ENCODE measurements around the gene CARMIL1.

The CARMIL1 gene

GRCh38 chr6:25404091-25404490 is 124.9 kb downstream of the CARMIL1 start:
- H3K4me3 ChIP-seq (ENCODE audit: low read depth, low read length): no peak overlapping the region
- TF ChIP-seq CTCF (IDR thresholded peaks at IDR 0.05; ENCODE audit: low read depth, low read length): no peak

GRCh38 chr6:25404693-25405169 is 125.6 kb downstream of the CARMIL1 start:
- no peak overlapping the region for H3K4me3 ChIP-seq (ENCODE audit: low read depth, low read length)
- TF ChIP-seq CTCF (IDR thresholded peaks at IDR 0.05; ENCODE audit: low read depth, low read length): no peak

- H3K4me3 ChIP-seq (ENCODE audit: low read depth, low read length): no peak overlapping the region
- no peak for TF ChIP-seq CTCF (IDR thresholded peaks at IDR 0.05; ENCODE audit: low read depth, low read length)
Observed at GRCh38 chr6:25405442-25405841, 126.3 kb downstream of the CARMIL1 start.

GRCh38 chr6:25407431-25407830 is 128.3 kb downstream of the CARMIL1 start:
- no peak for TF ChIP-seq CTCF (IDR thresholded peaks at IDR 0.05; ENCODE audit: low read depth, low read length)

GRCh38 chr6:25410102-25410501 is 130.9 kb downstream of the CARMIL1 start:
- no peak overlapping the region for H3K4me3 ChIP-seq (ENCODE audit: low read depth, low read length)
- TF ChIP-seq CTCF (IDR thresholded peaks at IDR 0.05; ENCODE audit: low read depth, low read length): no peak

More at GRCh38 chr6:25407431-25407830, 128.3 kb downstream of the CARMIL1 start:
- no peak overlapping the region for H3K4me3 ChIP-seq (ENCODE audit: low read depth, low read length)

GRCh38 chr6:25411316-25411950 is 132.3 kb downstream of the CARMIL1 start:
- no peak for TF ChIP-seq CTCF (IDR thresholded peaks at IDR 0.05; ENCODE audit: low read depth, low read length)
- no peak overlapping the region for H3K4me3 ChIP-seq (ENCODE audit: low read depth, low read length)

GRCh38 chr6:25413207-25413905 is 134.2 kb downstream of the CARMIL1 start:
- TF ChIP-seq CTCF (IDR thresholded peaks at IDR 0.05; ENCODE audit: low read depth, low read length): no peak
- H3K4me3 ChIP-seq (ENCODE audit: low read depth, low read length): no peak overlapping the region

Measured in WI38 (cell line).